Activated T-cell treated with anti-CD3 and anti-CD28 coated beads, Interleukin-2, amount 50 U/mL, for 72 hours (primary cell): ENCODE measurements around the gene CDK17. TPM values are rescaled to one million over a fixed set of nuclear protein-coding genes. Genes with fewer than 3 reads are reported as not detected.
"Not testable (repeated sequence)": the region's sequence is repeated elsewhere in the genome, so short reads cannot be mapped to it uniquely, and the experiment has no call there.

Experiments used
- ATAC-seq, 2 donors: fragments of 150-1000 bp; cut with Tn5 transposase; replicated peaks in 1 of 2; 2 replicates each; pipeline ENCODE4 v1.10.0; 2021; ENCODE audit warnings: moderate library complexity in 2 of 2, mild to moderate bottlenecking in 1 of 2
- DNase-seq, 2 donors: peaks; one replicate each; pipeline ENCODE4 v3.0.0; 2021 to 2022; ENCODE audit warnings: mixed read lengths in 1 of 2
- H3K27ac Mint-ChIP-seq: one replicate; pipeline ENCODE4 v1.8.0; 2022; ENCODE audit warnings: mild to moderate bottlenecking, moderate library complexity, mixed read lengths
- H3K27me3 Mint-ChIP-seq: one replicate; pipeline ENCODE4 v1.8.0; 2022; ENCODE audit warnings: low read depth, mixed read lengths
- H3K36me3 Mint-ChIP-seq, 2 donors: one replicate each; pipeline ENCODE4 v1.8.0; 2022; ENCODE audit warnings: mixed read lengths in 2 of 2, mild to moderate bottlenecking in 1 of 2; ENCODE audit not compliant: insufficient read depth in 2 of 2
- H3K4me1 Mint-ChIP-seq: one replicate; pipeline ENCODE4 v1.8.0; 2022; ENCODE audit warnings: low read depth, mixed read lengths
- H3K4me3 Mint-ChIP-seq, 2 donors: one replicate each; pipeline ENCODE4 v1.8.0; 2022; ENCODE audit warnings: mild to moderate bottlenecking in 2 of 2, mixed read lengths in 2 of 2, moderate library complexity in 2 of 2
- H3K9me3 Mint-ChIP-seq, 2 donors: one replicate each; pipeline ENCODE4 v1.8.0; 2022; ENCODE audit warnings: mixed read lengths in 2 of 2
- total RNA-seq, 2 donors: library from RNA; stranded (reverse); gene quantifications; one replicate each; pipeline ENCODE4 v1.2.3, GENCODE V29; 2022

CDK17 gene
- total RNA-seq, 2 donors from 2014 or later: 54.4 to 61.9 TPM

- ATAC-seq: no peak
- Mint-ChIP-seq H3K9me3 (peaks cover 0 to 2% of the 10 kb centered on the region in 2 donors), H3K4me1 (peaks cover 77% of the 10 kb centered on the region), H3K36me3 (no peaks in the 10 kb centered on the region), H3K4me3 (no peak overlapping the region), H3K27ac (no peak overlapping the region), H3K27me3 (no peaks in the 10 kb centered on the region)
- DNase-seq: no peak
Observed at GRCh38 chr12:96354844-96355534, 45.2 kb downstream of the CDK17 start.

GRCh38 chr12:96354326-96354725, 45.9 kb downstream of the CDK17 start:
- Mint-ChIP-seq H3K4me1 (peaks cover 77% of the 10 kb centered on the region), H3K9me3 (peaks cover 0 to 2% of the 10 kb centered on the region in 2 donors), H3K27ac (no peak overlapping the region)

GRCh38 chr12:96352161-96352835, 47.9 kb downstream of the CDK17 start:
- Mint-ChIP-seq H3K27ac (peak overlapping the region; percentile 36), H3K9me3 (peaks cover 0 to 2% of the 10 kb centered on the region in 2 donors), H3K4me3 (peak overlapping the region; percentile 24 to 43), H3K4me1 (peaks cover 86% of the 10 kb centered on the region), H3K27me3 (no peaks in the 10 kb centered on the region), H3K36me3 (peaks cover 2% of the 10 kb centered on the region in 2 donors)
- DNase-seq (no peak), ATAC-seq (peak; percentile 30 to 41)

More at GRCh38 chr12:96354326-96354725, 45.9 kb downstream of the CDK17 start:
- H3K4me3 Mint-ChIP-seq: no peak overlapping the region
- H3K36me3 Mint-ChIP-seq: no peaks in the 10 kb centered on the region
- no peaks in the 10 kb centered on the region for H3K27me3 Mint-ChIP-seq
- ATAC-seq (no peak), DNase-seq (no peak)

- DNase-seq (no peak), ATAC-seq (peak; percentile 94 to 95)
- peak overlapping the region in 1 of 2 donors; percentile 78 for H3K4me3 Mint-ChIP-seq
- H3K9me3 Mint-ChIP-seq: peaks cover 0 to 2% of the 10 kb centered on the region in 2 donors
- peaks cover 2 to 6% of the 10 kb centered on the region in 2 donors for H3K36me3 Mint-ChIP-seq
- H3K27ac Mint-ChIP-seq: peak overlapping the region; percentile 91
- H3K4me1 Mint-ChIP-seq: peaks cover 85% of the 10 kb centered on the region
- no peaks in the 10 kb centered on the region for H3K27me3 Mint-ChIP-seq
Observed at GRCh38 chr12:96350982-96351381, 49.3 kb downstream of the CDK17 start.

GRCh38 chr12:96347130-96347699, 53.0 kb downstream of the CDK17 start:
- peaks cover 11 to 13% of the 10 kb centered on the region in 2 donors for H3K9me3 Mint-ChIP-seq
- no peaks in the 10 kb centered on the region for H3K27me3 Mint-ChIP-seq
- H3K27ac Mint-ChIP-seq: peak overlapping the region; percentile 87
- H3K4me3 Mint-ChIP-seq: peak overlapping the region; percentile 63 to 72
- peaks cover 20 to 36% of the 10 kb centered on the region in 2 donors for H3K36me3 Mint-ChIP-seq
- DNase-seq (no peak), ATAC-seq (no peak)
- peaks cover 75% of the 10 kb centered on the region for H3K4me1 Mint-ChIP-seq

GRCh38 chr12:96346716-96347115, 53.5 kb downstream of the CDK17 start:
- H3K27me3 Mint-ChIP-seq, ATAC-seq, DNase-seq: not testable (repeated sequence)
- peak overlapping the region; percentile 63 to 72 for H3K4me3 Mint-ChIP-seq
- H3K36me3 Mint-ChIP-seq: peaks cover 20 to 36% of the 10 kb centered on the region in 2 donors
- H3K27ac Mint-ChIP-seq: peak overlapping the region; percentile 87
- H3K4me1 Mint-ChIP-seq: peaks cover 70% of the 10 kb centered on the region
- H3K9me3 Mint-ChIP-seq: peaks cover 11 to 13% of the 10 kb centered on the region in 2 donors

GRCh38 chr12:96344124-96344695, 56.0 kb downstream of the CDK17 start:
- ATAC-seq (no peak), DNase-seq (no peak)
- peak overlapping the region in 1 of 2 donors; percentile 15 for H3K4me3 Mint-ChIP-seq
- peak overlapping the region; percentile 81 for H3K27ac Mint-ChIP-seq
- H3K27me3 Mint-ChIP-seq: no peaks in the 10 kb centered on the region
- H3K9me3 Mint-ChIP-seq: peaks cover 10 to 13% of the 10 kb centered on the region in 2 donors
- peaks cover 57% of the 10 kb centered on the region for H3K4me1 Mint-ChIP-seq
- peaks cover 20 to 37% of the 10 kb centered on the region in 2 donors for H3K36me3 Mint-ChIP-seq

- ATAC-seq (peak; percentile 51 to 56), DNase-seq (no peak)
- H3K4me1 Mint-ChIP-seq: peaks cover 53% of the 10 kb centered on the region
- H3K27ac Mint-ChIP-seq: peak overlapping the region; percentile 81
- H3K9me3 Mint-ChIP-seq: peaks cover 10 to 13% of the 10 kb centered on the region in 2 donors
- peak overlapping the region in 1 of 2 donors; percentile 15 for H3K4me3 Mint-ChIP-seq
- H3K36me3 Mint-ChIP-seq: peaks cover 23 to 43% of the 10 kb centered on the region in 2 donors
- H3K27me3 Mint-ChIP-seq: no peaks in the 10 kb centered on the region
Observed at GRCh38 chr12:96343347-96343954, 56.8 kb downstream of the CDK17 start.

GRCh38 chr12:96339666-96340065, 60.6 kb downstream of the CDK17 start:
- not testable (repeated sequence) for DNase-seq

GRCh38 chr12:96338852-96339471, 61.3 kb downstream of the CDK17 start:
- H3K4me1 Mint-ChIP-seq: peaks cover 48% of the 10 kb centered on the region
- no peaks in the 10 kb centered on the region for H3K27me3 Mint-ChIP-seq
- H3K27ac Mint-ChIP-seq: no peak overlapping the region
- peaks cover 7 to 12% of the 10 kb centered on the region in 2 donors for H3K9me3 Mint-ChIP-seq
- H3K4me3 Mint-ChIP-seq: no peak overlapping the region
- peaks cover 16 to 37% of the 10 kb centered on the region in 2 donors for H3K36me3 Mint-ChIP-seq
- DNase-seq (no peak), ATAC-seq (no peak)

More at GRCh38 chr12:96339666-96340065, 60.6 kb downstream of the CDK17 start:
- peaks cover 10 to 17% of the 10 kb centered on the region in 2 donors for H3K9me3 Mint-ChIP-seq
- H3K4me3 Mint-ChIP-seq, ATAC-seq, H3K27me3 Mint-ChIP-seq, H3K27ac Mint-ChIP-seq: not testable (repeated sequence)
- peaks cover 43% of the 10 kb centered on the region for H3K4me1 Mint-ChIP-seq
- H3K36me3 Mint-ChIP-seq: peaks cover 21 to 44% of the 10 kb centered on the region in 2 donors

GRCh38 chr12:96337953-96338352, 62.3 kb downstream of the CDK17 start:
- DNase-seq (no peak), ATAC-seq (no peak)
- peaks cover 40% of the 10 kb centered on the region for H3K4me1 Mint-ChIP-seq
- H3K9me3 Mint-ChIP-seq: peaks cover 0 to 7% of the 10 kb centered on the region in 2 donors
- no peak overlapping the region for H3K4me3 Mint-ChIP-seq
- peaks cover 9 to 27% of the 10 kb centered on the region in 2 donors for H3K36me3 Mint-ChIP-seq
- H3K27me3 Mint-ChIP-seq: no peaks in the 10 kb centered on the region
- no peak overlapping the region for H3K27ac Mint-ChIP-seq

- Mint-ChIP-seq H3K4me1 (peaks cover 36% of the 10 kb centered on the region), H3K9me3 (peaks cover 0 to 7% of the 10 kb centered on the region in 2 donors), H3K4me3 (peak overlapping the region in 1 of 2 donors; percentile 22), H3K36me3 (peaks cover 9 to 25% of the 10 kb centered on the region in 2 donors), H3K27me3 (no peaks in the 10 kb centered on the region), H3K27ac (no peak overlapping the region)
- no peak for DNase-seq
- no peak for ATAC-seq
Observed at GRCh38 chr12:96336489-96336888, 63.8 kb downstream of the CDK17 start.
